Globus pallidus (tissue), 1 donor: ENCODE data around the gene LAIR2.

Experiments
- DNase-seq: peaks from one replicate; pipeline ENCODE4 v3.0.0-alpha.2; 2015; ENCODE audit warnings: low spot score

Gene LAIR2

DNA sequence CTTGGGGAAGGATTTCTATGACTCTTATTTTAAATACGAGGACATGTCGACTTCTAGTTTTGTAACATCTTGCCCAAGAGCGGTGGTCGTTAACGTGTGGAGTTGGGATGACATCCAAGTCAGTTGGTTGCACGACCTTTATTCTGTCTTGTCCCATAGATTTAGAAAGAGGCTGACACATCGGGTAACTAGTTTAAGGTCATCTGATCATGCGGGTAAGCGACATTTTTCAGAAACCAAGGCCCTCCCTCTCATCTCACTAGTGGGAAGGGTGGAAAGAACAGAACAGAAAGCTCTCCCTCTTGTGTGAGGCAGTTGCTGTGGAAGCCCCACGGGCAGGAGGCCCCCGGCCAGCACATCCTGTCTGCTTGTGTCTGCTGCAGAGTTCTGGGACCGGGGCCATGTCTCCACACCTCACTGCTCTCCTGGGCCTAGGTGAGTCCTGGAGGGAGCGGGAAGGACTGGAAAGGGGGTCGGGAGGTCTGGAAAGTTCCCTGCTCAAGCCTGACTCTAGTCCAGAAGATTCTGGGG is at the start of gene LAIR2:
Gene LAIR2 (plus strand): TSS at position 314 of the 531 bp plus-strand sequence. CDS start 88 bp downstream, at position 402.
- no peak for DNase-seq

- DNase-seq: no peak
Measured at GRCh38 chr19:54453921-54454780, 48.5 kb upstream of the LAIR2 start.

GRCh38 chr19:54454781-54455675 is 47.6 kb upstream of the LAIR2 start:
- no peak for DNase-seq

DNA sequence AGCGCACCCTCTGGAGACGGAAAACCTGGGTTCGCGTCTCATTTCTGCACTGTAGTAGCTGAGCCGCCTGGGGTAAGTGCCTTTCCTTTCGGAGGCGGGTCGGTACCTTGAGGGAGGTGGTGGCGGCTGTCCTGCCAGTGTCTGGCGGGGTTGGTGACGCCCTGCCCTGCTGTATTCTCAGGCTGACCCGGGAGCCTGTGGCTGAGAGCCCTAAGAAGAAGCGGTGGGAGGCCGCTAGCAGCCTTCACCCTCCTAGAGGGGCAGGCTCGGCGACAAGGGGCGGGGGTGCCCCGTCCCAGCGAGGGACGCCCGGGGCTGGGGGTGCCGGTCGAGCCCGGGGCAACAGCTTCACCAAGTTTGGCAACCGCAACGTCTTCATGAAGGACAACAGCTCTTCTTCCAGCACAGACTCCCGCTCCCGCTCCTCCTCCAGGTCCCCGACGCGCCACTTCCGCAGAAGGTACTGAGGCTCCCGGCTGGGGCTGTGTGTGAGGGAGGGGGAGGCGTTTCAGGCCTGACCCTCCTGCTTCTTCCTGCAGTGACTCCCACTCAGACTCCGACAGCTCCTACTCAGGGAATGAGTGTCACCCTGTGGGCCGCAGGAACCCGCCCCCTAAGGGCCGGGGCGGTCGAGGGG is 46.7 kb upstream of the LAIR2 start:
- DNase-seq: no peak

GRCh38 chr19:54456423-54457373 is 45.9 kb upstream of the LAIR2 start:
- no peak for DNase-seq

GRCh38 chr19:54457773-54458647 is 44.6 kb upstream of the LAIR2 start:
- DNase-seq: no peak

DNA sequence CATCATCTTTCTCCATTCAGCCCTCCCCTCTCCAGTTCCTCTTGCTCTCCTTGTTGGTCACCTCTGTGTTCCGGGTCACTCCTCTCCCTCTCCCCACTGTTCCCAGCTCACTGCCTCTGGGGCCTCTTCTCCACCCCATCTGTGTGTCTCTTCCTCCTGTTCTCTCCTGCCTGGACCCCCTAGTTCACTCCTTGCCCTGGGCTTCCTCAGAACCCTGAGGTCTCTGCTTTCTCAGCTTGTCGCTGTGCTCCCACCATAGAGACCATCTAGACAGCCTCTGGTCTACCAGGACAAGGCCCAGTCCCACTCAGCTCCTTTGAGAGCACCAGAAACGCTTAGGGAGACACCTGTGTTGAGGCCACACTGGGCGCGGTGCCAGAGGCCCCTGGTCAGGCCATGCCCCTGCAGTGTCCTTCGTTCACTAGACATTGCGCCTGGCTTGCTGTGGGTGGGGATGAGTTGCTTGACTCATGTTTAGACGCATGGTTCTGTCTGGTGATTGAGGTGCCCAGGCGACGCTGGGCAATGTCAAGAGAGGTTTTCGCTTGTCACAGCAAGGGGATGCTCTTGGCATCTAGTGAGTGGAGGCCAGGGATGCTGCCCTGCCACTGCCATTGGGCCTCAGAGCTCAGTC is 43.9 kb upstream of the LAIR2 start:
- DNase-seq: no peak

GRCh38 chr19:54459282-54460229 is 43.1 kb upstream of the LAIR2 start:
- no peak for DNase-seq

GRCh38 chr19:54460230-54461005 is 42.2 kb upstream of the LAIR2 start:
- no peak for DNase-seq

- DNase-seq: no peak
Measured at GRCh38 chr19:54461210-54461609, 41.4 kb upstream of the LAIR2 start.

GRCh38 chr19:54461613-54462012 is 41.0 kb upstream of the LAIR2 start:
- no peak for DNase-seq

GRCh38 chr19:54462047-54462654 is 40.5 kb upstream of the LAIR2 start:
- no peak for DNase-seq

DNA sequence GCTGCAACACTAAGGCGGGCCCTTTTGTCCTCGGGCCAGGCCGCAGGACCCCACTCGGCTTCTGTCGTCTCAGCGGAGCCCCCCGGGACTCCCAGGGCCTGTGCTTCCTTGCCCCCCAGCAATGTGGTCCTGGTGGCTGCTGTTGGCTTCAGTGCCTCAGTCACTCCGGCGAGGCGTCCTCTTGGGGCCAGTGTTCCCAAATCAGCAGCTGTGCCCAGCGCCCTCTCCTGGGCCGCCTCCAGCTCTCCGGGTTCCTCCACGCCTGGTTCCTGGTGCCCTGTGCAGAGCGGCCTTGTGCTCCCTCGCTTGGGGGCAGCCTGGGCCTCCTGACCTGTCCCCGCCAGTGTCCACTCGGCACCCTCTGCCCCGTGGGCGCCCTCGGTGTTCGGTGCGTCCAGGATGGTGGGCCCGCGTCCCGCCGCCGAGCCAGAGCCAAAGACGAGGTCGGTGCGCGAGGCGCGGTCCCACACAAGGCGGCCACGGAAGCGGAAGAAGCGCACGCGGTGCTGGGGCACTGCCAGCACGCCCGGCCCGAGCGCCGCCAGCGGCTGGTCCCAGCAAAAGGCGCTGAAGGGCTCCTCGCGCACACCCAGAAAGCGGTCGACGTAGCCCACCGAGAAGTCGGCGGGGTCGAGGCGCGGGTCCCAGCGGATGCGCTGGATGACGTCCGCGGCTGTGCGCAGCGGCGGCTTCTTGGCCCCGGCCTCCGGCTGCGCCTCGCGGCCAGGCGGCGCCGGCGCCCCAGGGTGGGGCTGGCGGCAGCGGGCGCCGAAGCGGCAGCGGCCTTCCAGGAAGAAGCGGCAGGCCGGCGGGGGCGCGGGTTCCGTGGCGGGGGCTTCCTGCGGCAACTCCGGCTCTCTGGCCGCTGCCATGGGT is 39.7 kb upstream of the LAIR2 start:
- DNase-seq: peak; percentile 57

DNA sequence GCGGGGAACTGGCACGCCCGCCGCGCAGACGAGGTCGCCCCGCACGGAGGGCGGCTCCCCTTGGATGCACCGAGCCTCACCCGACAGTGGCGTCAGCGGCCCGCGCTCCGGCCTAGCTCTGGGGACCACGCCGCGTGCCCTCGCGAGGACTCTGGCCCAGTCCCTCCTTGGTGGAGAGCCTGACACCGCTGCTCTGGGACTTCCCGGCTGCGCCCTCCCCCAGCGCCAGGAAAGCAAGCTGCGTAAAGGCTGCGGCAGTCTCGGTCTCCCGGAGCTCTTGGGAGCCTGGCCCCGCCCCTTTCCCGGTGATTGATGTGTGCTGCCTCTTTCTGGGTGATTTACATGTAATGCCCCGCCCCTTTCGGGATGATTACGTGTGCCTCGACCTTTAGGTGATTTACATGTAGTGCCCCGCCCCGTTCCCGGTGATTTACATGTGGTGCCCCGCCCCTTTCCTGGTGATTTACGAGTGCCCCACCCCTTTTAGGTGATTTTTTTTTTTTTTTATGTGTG is 39.0 kb upstream of the LAIR2 start, which contains the start of gene LENG9:
Gene LENG9 (minus strand): TSS at position 248 of the 513 bp plus-strand sequence. CDS start 252 bp downstream, outside the sequence.
- DNase-seq: peak; percentile 98

DNA sequence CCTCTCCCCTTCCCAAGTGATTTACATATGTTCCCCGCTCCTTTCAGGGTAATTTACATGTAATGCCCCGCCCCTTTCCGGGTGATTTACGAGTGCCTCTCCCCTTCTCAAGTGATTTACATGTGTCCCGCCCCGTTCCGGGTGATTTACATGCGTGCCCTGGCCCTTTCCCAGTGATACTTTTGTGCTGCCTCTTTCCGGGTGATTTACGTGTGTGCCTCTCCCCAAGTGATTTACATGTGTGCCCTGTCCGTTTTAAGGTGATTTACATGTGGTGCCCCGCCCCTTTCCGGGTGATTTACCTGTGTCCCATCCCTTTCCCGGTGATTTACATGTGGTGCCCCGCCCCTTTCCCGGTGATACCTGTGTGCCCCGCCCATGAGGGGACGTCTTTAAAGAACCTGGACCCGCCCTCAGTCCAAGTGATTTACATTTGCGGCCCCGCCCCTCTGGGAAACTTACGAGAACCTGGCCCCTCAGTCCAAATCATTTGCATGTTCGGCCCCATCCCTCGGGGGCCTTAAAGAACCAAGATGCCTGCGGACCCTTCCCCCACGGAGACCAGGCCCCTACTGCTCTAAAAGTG is 38.5 kb upstream of the LAIR2 start:
- no peak for DNase-seq
